Hepatocyte (in vitro differentiated cells): Measurements from ENCODE around the gene USP37.

Experiments used
- CTCF ChIP-seq: fragments of 200-600 bp; sonication (generic); IDR thresholded peaks from 2 replicates; pipeline ENCODE4 v1.5.1; 2016; ENCODE audit warnings: antibody characterized with exemption, mild to moderate bottlenecking; ENCODE audit not compliant: poor library complexity
- EZH2 ChIP-seq: fragments of 200-600 bp; sonication (generic); IDR thresholded peaks from 2 replicates; pipeline ENCODE4 v1.6.1; 2016; ENCODE audit warnings: antibody characterized with exemption, mild to moderate bottlenecking, borderline replicate concordance

- TF ChIP-seq CTCF, result no peak
- TF ChIP-seq EZH2, result no peak
Measured at GRCh38 chr2:218482651-218483050, 85.5 kb downstream of the USP37 start.
